Neural progenitor cell (in vitro differentiated cells): ENCODE data around the gene TSPEAR.

Source experiments
- EZH2phosphoT487 ChIP-seq: fragments of 200-600 bp; sonication (generic); IDR thresholded peaks from 2 replicates; pipeline ENCODE4 v1.6.1; 2017; ENCODE audit warnings: antibody characterized with exemption
- TF ChIP-seq, protein P1 (sequence below): fragments of 200-600 bp; sonication (generic); IDR thresholded peaks from 2 replicates; pipeline ENCODE4 v1.5.1; 2017; ENCODE audit warnings: antibody characterized with exemption, mild to moderate bottlenecking

DNA sequence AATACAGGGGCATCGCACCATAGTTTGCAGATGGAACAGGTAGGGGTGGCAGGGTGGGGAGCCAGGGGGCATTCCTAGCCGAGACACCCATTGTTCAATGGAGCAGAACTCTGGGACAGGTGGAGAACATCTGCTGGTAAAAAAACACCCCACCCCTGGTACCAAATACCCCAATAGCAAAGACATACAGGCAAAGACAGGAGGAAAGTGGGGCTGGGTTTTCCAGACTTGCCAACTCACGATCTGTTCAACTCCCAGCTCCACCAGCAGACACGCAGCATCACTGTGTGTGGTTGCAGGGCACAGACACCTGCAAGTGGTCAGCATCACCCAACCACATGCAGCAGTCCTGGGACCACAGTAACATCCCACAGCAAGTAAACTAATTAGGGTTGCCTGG is 99.8 kb downstream of the TSPEAR start:
- TF ChIP-seq, protein P1, sequence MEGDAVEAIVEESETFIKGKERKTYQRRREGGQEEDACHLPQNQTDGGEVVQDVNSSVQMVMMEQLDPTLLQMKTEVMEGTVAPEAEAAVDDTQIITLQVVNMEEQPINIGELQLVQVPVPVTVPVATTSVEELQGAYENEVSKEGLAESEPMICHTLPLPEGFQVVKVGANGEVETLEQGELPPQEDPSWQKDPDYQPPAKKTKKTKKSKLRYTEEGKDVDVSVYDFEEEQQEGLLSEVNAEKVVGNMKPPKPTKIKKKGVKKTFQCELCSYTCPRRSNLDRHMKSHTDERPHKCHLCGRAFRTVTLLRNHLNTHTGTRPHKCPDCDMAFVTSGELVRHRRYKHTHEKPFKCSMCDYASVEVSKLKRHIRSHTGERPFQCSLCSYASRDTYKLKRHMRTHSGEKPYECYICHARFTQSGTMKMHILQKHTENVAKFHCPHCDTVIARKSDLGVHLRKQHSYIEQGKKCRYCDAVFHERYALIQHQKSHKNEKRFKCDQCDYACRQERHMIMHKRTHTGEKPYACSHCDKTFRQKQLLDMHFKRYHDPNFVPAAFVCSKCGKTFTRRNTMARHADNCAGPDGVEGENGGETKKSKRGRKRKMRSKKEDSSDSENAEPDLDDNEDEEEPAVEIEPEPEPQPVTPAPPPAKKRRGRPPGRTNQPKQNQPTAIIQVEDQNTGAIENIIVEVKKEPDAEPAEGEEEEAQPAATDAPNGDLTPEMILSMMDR: no peak
- TF ChIP-seq EZH2phosphoT487: no peak
